ENCODE results near the gene ANAPC2.
A peak's percentile ranks its signal among the peaks of the same experiment; 100 is the strongest.

ANAPC2 gene

GRCh38 chr9:137173796-137174664 lies 14.3 kb downstream of the ANAPC2 start:
- no peak for TF ChIP-seq CTCF (IDR thresholded peaks at IDR 0.05; ENCODE audit: low read depth, low read length)
- H3K27me3 ChIP-seq = peaks cover 22% of the 10 kb centered on the region
- no peak for DNase-seq
- H3K4me3 ChIP-seq (ENCODE audit: low read depth, low read length) = no peak overlapping the region
- peaks cover 6% of the 10 kb centered on the region for H3K4me1 ChIP-seq
- H3K36me3 ChIP-seq = no peaks in the 10 kb centered on the region
- no peaks in the 10 kb centered on the region for H3K9me3 ChIP-seq

GRCh38 chr9:137172901-137173795 lies 15.2 kb downstream of the ANAPC2 start:
- TF ChIP-seq CTCF (IDR thresholded peaks at IDR 0.05; ENCODE audit: low read depth, low read length) = no peak
- Histone ChIP-seq H3K4me3 (ENCODE audit: low read depth, low read length) (no peak overlapping the region), H3K36me3 (no peaks in the 10 kb centered on the region), H3K27me3 (peaks cover 29% of the 10 kb centered on the region), H3K9me3 (no peaks in the 10 kb centered on the region), H3K4me1 (peaks cover 6% of the 10 kb centered on the region)
- DNase-seq = no peak

GRCh38 chr9:137171149-137171900 lies 17.0 kb downstream of the ANAPC2 start:
- DNase-seq = no peak
- H3K36me3 ChIP-seq = no peaks in the 10 kb centered on the region
- H3K4me1 ChIP-seq = peaks cover 6% of the 10 kb centered on the region
- H3K9me3 ChIP-seq = no peaks in the 10 kb centered on the region
- H3K27me3 ChIP-seq = peaks cover 48% of the 10 kb centered on the region
- no peak overlapping the region for H3K4me3 ChIP-seq (ENCODE audit: low read depth, low read length)
- TF ChIP-seq CTCF (IDR thresholded peaks at IDR 0.05; ENCODE audit: low read depth, low read length) = no peak

GRCh38 chr9:137170486-137171148 lies 17.7 kb downstream of the ANAPC2 start:
- no peak for TF ChIP-seq CTCF (IDR thresholded peaks at IDR 0.05; ENCODE audit: low read depth, low read length)
- Histone ChIP-seq H3K4me3 (ENCODE audit: low read depth, low read length) (no peak overlapping the region), H3K9me3 (no peaks in the 10 kb centered on the region), H3K27me3 (peaks cover 55% of the 10 kb centered on the region), H3K4me1 (peaks cover 6% of the 10 kb centered on the region), H3K36me3 (no peaks in the 10 kb centered on the region)
- DNase-seq = no peak

- Histone ChIP-seq H3K27me3 (peaks cover 58% of the 10 kb centered on the region), H3K36me3 (no peaks in the 10 kb centered on the region), H3K9me3 (no peaks in the 10 kb centered on the region), H3K4me3 (ENCODE audit: low read depth, low read length) (peak within 1 kb of the TSS; percentile 44), H3K4me1 (peaks cover 6% of the 10 kb centered on the region)
- no peak for DNase-seq
- TF ChIP-seq CTCF (IDR thresholded peaks at IDR 0.05; ENCODE audit: low read depth, low read length) = no peak
These were observed 18.4 kb downstream of the ANAPC2 start, which contains the start of gene LRRC26 for GRCh38 chr9:137169896-137170358. TSS of gene LRRC26 (minus strand) at chr9:137170051. CDS start at chr9:137169943, 108 bp downstream.
